Coronary artery (tissue), 2 donors: Measurements from ENCODE around the gene SP100.
"Not testable (repeated sequence)": the region's sequence is repeated elsewhere in the genome, so short reads cannot be mapped to it uniquely, and the experiment has no call there.

ENCODE experiments used
- DNase-seq: peaks from one replicate; pipeline ENCODE4 v3.0.0-alpha.2; 2017; ENCODE audit warnings: low spot score
- H3K27ac ChIP-seq, 2 donors: fragments of 200-600 bp; sonication (generic); one replicate each; pipeline ENCODE4 v1.5.1; 2016 to 2019
- H3K4me3 ChIP-seq: fragments of 200-600 bp; sonication (generic); 2 replicates; pipeline ENCODE4 v1.5.1; 2016; ENCODE audit warnings: mild to moderate bottlenecking, moderate library complexity
- CTCF ChIP-seq: fragments of 200-600 bp; sonication (generic); IDR thresholded peaks from one replicate; pipeline ENCODE4 v1.5.1; 2019; ENCODE audit warnings: antibody characterized with exemption

Gene SP100

GRCh38 chr2:230485801-230486341 lies 69.9 kb downstream of the SP100 start:
- no peak overlapping the region for H3K27ac ChIP-seq
- no peak overlapping the region for H3K4me3 ChIP-seq
- DNase-seq: no peak
- TF ChIP-seq CTCF: no peak

- not testable (repeated sequence) for H3K27ac ChIP-seq, H3K4me3 ChIP-seq, DNase-seq
Observed at GRCh38 chr2:230491219-230491618, 75.2 kb downstream of the SP100 start.

- DNase-seq: no peak
Observed at GRCh38 chr2:230492107-230492506, 76.1 kb downstream of the SP100 start.

GRCh38 chr2:230494980-230495379 lies 79.0 kb downstream of the SP100 start:
- Histone ChIP-seq H3K27ac (no peak overlapping the region), H3K4me3 (no peak overlapping the region)
- DNase-seq: no peak
- TF ChIP-seq CTCF: no peak

More at GRCh38 chr2:230492107-230492506, 76.1 kb downstream of the SP100 start:
- H3K4me3 ChIP-seq: no peak overlapping the region
- no peak for TF ChIP-seq CTCF
- no peak overlapping the region for H3K27ac ChIP-seq

- no peak for TF ChIP-seq CTCF
- DNase-seq: no peak
- Histone ChIP-seq H3K4me3 (no peak overlapping the region), H3K27ac (no peak overlapping the region)
Observed at GRCh38 chr2:230496891-230497290, 80.9 kb downstream of the SP100 start.

- no peak for TF ChIP-seq CTCF
- H3K27ac ChIP-seq: no peak overlapping the region
- no peak overlapping the region for H3K4me3 ChIP-seq
- DNase-seq: no peak
Observed at GRCh38 chr2:230498506-230499107, 82.6 kb downstream of the SP100 start.

GRCh38 chr2:230502593-230502992 lies 86.6 kb downstream of the SP100 start:
- H3K27ac ChIP-seq: no peak overlapping the region
- no peak for TF ChIP-seq CTCF
- H3K4me3 ChIP-seq: no peak overlapping the region
- DNase-seq: no peak
